ENCODE results near the gene TTLL7. TPM values are rescaled to one million over a fixed set of nuclear protein-coding genes. Genes with fewer than 3 reads are reported as not detected.

The TTLL7 gene
- total and polyA plus RNA-seq, 2 experiments from 2014 or later: 4.1 to 6.7 TPM

- no peak for TF ChIP-seq REST (IDR thresholded peaks at IDR 0.05; ENCODE audit: unreplicated experiment)
- TF ChIP-seq POLR2AphosphoS5 (IDR thresholded peaks at IDR 0.05; ENCODE audit: low read depth): no peak
- TF ChIP-seq ETS1 (IDR thresholded peaks at IDR 0.05): no peak
- no peak for TF ChIP-seq EZH2 (IDR thresholded peaks at IDR 0.05; ENCODE audit: low read depth, unreplicated experiment)
Observed at GRCh38 chr1:83850834-83851233, 148.1 kb downstream of the TTLL7 start (continued).

- H2AFZ ChIP-seq: peak overlapping the region; percentile 53; the same call in 1 of the 2 replicates
- no peaks in the 10 kb centered on the region for H3K4me1 ChIP-seq (ENCODE audit: insufficient read depth)
- no peaks in the 10 kb centered on the region for H3F3A ChIP-seq (replicated peaks; ENCODE audit: low read depth)
- no peaks in the 10 kb centered on the region for H3K36me3 Mint-ChIP-seq (ENCODE audit: low read depth)
- no peaks in the 10 kb centered on the region for H3K9me3 Mint-ChIP-seq
- no peak overlapping the region for H3K4me2 ChIP-seq
- ATAC-seq: no peak
- H3K27ac Mint-ChIP-seq: no peak overlapping the region
- no peaks in the 10 kb centered on the region for H3K79me2 ChIP-seq (replicated peaks; ENCODE audit: insufficient read depth)
- peaks cover 3% of the 10 kb centered on the region for H3K27me3 Mint-ChIP-seq (ENCODE audit: insufficient read depth, low read depth, poor library complexity)
- H3K4me1 Mint-ChIP-seq: no peaks in the 10 kb centered on the region
- no peak overlapping the region for H3K27ac ChIP-seq (ENCODE audit: low read depth)
- H3K36me3 ChIP-seq (ENCODE audit: insufficient read depth): no peaks in the 10 kb centered on the region
- H3K4me3 ChIP-seq: no peak overlapping the region
- DNase-seq (ENCODE audit: low spot score): no peak
- no peaks in the 10 kb centered on the region; the same call in 1 of the 2 replicates for H3K9me2 ChIP-seq (ENCODE audit: insufficient read depth)
- H3K27me3 ChIP-seq (ENCODE audit: insufficient read depth): no peaks in the 10 kb centered on the region
- TF ChIP-seq JUNB (IDR thresholded peaks at IDR 0.05; ENCODE audit: unreplicated experiment) (no peak), CTCF (conservative IDR thresholded peaks at IDR 0.05; ENCODE audit: low read depth in 2 of 2) (peak in 1 of 2 experiments; percentile 14; a peak in 2 of 4 replicates), STAT1 (IDR thresholded peaks at IDR 0.05; ENCODE audit: unreplicated experiment) (no peak), EZH2 (IDR thresholded peaks at IDR 0.05; ENCODE audit: low read depth, unreplicated experiment) (no peak)
- no peaks in the 10 kb centered on the region for H4K20me1 ChIP-seq (replicated peaks; ENCODE audit: insufficient read depth)
- no peak overlapping the region for H3K4me3 Mint-ChIP-seq
Observed at GRCh38 chr1:83849191-83850061, 149.5 kb downstream of the TTLL7 start.

Measured in GM23338 (cell line).